ENCODE data around the gene HMCN1.

The HMCN1 gene

DNA sequence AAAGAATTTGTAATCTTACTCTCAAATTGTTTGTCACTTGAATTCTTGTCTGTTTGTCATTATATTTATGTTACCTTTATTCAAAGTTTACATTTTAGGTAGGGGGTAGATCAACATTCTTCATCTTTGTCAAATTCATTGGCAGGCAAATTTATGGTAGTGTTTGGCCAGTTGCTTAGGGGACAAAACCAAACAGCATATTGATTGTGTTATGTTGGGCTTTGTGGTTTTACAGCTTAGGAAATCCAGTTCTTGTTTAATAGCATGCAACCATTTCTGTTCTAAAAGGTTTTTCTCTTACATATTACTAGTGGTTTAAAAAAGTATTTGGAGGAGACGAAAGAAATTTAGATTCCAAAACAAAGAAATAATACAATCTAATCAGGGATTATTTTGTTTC, 91.4 kb downstream of the HMCN1 start:
- peak; percentile 34; the same call in 2 of the 3 replicates for ATAC-seq
- TF ChIP-seq ESRRG (CRISPR knock-in tag; IDR thresholded peaks at IDR 0.05): no peak
- peak; percentile 79; the same call in 1 of the 2 replicates for TF ChIP-seq TOX (CRISPR knock-in tag; IDR thresholded peaks at IDR 0.05; ENCODE audit: borderline replicate concordance)
- no peak for TF ChIP-seq OSR1 (CRISPR knock-in tag; IDR thresholded peaks at IDR 0.05)
- TF ChIP-seq RARB (CRISPR knock-in tag; IDR thresholded peaks at IDR 0.05): peak; percentile 44; the same call in 1 of the 2 replicates
- TF ChIP-seq, protein P1, sequence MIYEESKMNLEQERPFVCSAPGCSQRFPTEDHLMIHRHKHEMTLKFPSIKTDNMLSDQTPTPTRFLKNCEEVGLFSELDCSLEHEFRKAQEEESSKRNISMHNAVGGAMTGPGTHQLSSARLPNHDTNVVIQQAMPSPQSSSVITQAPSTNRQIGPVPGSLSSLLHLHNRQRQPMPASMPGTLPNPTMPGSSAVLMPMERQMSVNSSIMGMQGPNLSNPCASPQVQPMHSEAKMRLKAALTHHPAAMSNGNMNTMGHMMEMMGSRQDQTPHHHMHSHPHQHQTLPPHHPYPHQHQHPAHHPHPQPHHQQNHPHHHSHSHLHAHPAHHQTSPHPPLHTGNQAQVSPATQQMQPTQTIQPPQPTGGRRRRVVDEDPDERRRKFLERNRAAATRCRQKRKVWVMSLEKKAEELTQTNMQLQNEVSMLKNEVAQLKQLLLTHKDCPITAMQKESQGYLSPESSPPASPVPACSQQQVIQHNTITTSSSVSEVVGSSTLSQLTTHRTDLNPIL (CRISPR knock-in tag; IDR thresholded peaks at IDR 0.05; ENCODE audit: low read depth): no peak
- TF ChIP-seq BACH2 (CRISPR knock-in tag; IDR thresholded peaks at IDR 0.05; ENCODE audit: borderline replicate concordance): no peak
- no peak for TF ChIP-seq ZFP3 (CRISPR knock-in tag; IDR thresholded peaks at IDR 0.05)

DNA sequence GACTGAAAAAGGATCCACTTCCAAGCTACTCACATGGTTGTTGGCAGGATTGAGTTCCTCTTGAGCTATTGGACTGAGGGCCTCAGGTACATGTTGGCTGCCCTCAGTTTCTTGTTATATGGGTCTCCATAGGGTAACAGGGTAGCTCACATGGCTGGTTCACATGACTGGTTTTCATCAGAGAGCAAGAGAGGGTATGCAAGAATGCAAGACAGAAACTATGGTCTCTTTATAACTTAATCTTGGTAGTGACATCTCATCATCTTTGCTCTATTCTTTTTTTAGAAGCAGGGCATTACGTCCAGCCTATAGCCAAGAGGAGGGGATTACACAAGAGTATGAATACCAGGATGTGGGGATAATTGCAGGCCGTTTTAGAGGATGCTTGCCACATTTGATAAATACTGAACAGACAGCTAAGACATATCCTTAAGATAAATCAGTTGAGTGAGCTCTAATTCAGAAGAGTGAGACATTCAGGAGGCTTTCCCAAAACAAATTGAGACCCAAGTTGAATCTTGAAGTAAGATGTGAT, 100.2 kb downstream of the HMCN1 start:
- TF ChIP-seq, protein P1 (CRISPR knock-in tag; IDR thresholded peaks at IDR 0.05; ENCODE audit: low read depth): no peak
- TF ChIP-seq ZC3H10 (CRISPR knock-in tag; IDR thresholded peaks at IDR 0.05): 0 out of 2 replicates have a peak, but pooled peaks have one; percentile 9
- peak; percentile 45 for ATAC-seq

DNA sequence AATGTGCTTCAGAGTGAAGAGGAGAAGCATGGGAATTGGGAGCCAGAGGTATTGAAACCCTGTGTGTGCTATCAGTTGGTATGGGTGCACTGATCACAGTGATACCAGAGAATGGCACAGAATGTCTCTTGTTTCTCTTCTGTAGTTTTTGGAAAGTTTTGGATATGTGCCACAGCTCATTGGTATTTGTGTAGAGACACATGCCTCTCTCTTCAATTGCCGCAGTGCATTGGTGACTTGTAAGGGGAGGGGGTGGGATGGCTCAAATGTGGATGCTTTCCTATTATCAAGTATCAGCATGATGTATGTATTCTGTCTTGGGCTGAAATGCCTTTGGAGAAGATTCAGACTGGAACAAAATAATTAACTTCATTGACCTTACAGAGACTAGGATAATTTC, 101.0 kb downstream of the HMCN1 start:
- TF ChIP-seq, protein P1 (CRISPR knock-in tag; IDR thresholded peaks at IDR 0.05; ENCODE audit: low read depth): no peak
- TF ChIP-seq ZFP3 (CRISPR knock-in tag; IDR thresholded peaks at IDR 0.05) (no peak), PPARA (CRISPR knock-in tag; IDR thresholded peaks at IDR 0.05; ENCODE audit: borderline replicate concordance) (no peak), CSDC2 (CRISPR knock-in tag; IDR thresholded peaks at IDR 0.05) (no peak), RARB (CRISPR knock-in tag; IDR thresholded peaks at IDR 0.05) (no peak), ZNF565 (CRISPR knock-in tag; conservative IDR thresholded peaks at IDR 0.05; ENCODE audit: low read depth) (no peak), ARNTL (CRISPR knock-in tag; IDR thresholded peaks at IDR 0.05; ENCODE audit: borderline replicate concordance, low read depth) (no peak), ISL1 (CRISPR knock-in tag; IDR thresholded peaks at IDR 0.05) (no peak), ZC3H10 (CRISPR knock-in tag; IDR thresholded peaks at IDR 0.05) (no peak), SNAI2 (CRISPR knock-in tag; IDR thresholded peaks at IDR 0.05) (no peak), ZNF70 (CRISPR knock-in tag; IDR thresholded peaks at IDR 0.05) (no peak), GLIS3 (CRISPR knock-in tag; IDR thresholded peaks at IDR 0.05) (no peak), OSR1 (CRISPR knock-in tag; IDR thresholded peaks at IDR 0.05) (no peak), TOX (CRISPR knock-in tag; IDR thresholded peaks at IDR 0.05; ENCODE audit: borderline replicate concordance) (no peak)
- TF ChIP-seq, protein P2, sequence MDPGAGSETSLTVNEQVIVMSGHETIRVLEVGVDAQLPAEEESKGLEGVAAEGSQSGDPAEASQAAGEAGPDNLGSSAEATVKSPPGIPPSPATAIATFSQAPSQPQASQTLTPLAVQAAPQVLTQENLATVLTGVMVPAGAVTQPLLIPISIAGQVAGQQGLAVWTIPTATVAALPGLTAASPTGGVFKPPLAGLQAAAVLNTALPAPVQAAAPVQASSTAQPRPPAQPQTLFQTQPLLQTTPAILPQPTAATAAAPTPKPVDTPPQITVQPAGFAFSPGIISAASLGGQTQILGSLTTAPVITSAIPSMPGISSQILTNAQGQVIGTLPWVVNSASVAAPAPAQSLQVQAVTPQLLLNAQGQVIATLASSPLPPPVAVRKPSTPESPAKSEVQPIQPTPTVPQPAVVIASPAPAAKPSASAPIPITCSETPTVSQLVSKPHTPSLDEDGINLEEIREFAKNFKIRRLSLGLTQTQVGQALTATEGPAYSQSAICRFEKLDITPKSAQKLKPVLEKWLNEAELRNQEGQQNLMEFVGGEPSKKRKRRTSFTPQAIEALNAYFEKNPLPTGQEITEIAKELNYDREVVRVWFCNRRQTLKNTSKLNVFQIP (CRISPR knock-in tag; IDR thresholded peaks at IDR 0.05; ENCODE audit: borderline replicate concordance, low read depth): no peak
- TF ChIP-seq, protein P3, sequence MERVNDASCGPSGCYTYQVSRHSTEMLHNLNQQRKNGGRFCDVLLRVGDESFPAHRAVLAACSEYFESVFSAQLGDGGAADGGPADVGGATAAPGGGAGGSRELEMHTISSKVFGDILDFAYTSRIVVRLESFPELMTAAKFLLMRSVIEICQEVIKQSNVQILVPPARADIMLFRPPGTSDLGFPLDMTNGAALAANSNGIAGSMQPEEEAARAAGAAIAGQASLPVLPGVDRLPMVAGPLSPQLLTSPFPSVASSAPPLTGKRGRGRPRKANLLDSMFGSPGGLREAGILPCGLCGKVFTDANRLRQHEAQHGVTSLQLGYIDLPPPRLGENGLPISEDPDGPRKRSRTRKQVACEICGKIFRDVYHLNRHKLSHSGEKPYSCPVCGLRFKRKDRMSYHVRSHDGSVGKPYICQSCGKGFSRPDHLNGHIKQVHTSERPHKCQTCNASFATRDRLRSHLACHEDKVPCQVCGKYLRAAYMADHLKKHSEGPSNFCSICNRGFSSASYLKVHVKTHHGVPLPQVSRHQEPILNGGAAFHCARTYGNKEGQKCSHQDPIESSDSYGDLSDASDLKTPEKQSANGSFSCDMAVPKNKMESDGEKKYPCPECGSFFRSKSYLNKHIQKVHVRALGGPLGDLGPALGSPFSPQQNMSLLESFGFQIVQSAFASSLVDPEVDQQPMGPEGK (CRISPR knock-in tag; IDR thresholded peaks at IDR 0.05; ENCODE audit: borderline replicate concordance): no peak
- TF ChIP-seq, protein P4, sequence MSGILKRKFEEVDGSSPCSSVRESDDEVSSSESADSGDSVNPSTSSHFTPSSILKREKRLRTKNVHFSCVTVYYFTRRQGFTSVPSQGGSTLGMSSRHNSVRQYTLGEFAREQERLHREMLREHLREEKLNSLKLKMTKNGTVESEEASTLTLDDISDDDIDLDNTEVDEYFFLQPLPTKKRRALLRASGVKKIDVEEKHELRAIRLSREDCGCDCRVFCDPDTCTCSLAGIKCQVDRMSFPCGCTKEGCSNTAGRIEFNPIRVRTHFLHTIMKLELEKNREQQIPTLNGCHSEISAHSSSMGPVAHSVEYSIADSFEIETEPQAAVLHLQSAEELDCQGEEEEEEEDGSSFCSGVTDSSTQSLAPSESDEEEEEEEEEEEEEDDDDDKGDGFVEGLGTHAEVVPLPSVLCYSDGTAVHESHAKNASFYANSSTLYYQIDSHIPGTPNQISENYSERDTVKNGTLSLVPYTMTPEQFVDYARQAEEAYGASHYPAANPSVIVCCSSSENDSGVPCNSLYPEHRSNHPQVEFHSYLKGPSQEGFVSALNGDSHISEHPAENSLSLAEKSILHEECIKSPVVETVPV (CRISPR knock-in tag; IDR thresholded peaks at IDR 0.05): no peak
- peak; percentile 26; the same call in 1 of the 3 replicates for ATAC-seq
